Activated gamma-delta T cell treated with anti-CD3 and anti-CD28 coated beads, Interleukin-2, amount 50 U/mL, for 16 hours (primary cell): ENCODE results near the gene SH3TC1.

Experiments used
- DNase-seq: peaks from one replicate; pipeline ENCODE4 v3.0.0-alpha.2; 2020; ENCODE audit warnings: low read depth

SH3TC1 gene

GRCh38 chr4:8262637-8263322 is 63.7 kb downstream of the SH3TC1 start:
- no peak for DNase-seq

DNA sequence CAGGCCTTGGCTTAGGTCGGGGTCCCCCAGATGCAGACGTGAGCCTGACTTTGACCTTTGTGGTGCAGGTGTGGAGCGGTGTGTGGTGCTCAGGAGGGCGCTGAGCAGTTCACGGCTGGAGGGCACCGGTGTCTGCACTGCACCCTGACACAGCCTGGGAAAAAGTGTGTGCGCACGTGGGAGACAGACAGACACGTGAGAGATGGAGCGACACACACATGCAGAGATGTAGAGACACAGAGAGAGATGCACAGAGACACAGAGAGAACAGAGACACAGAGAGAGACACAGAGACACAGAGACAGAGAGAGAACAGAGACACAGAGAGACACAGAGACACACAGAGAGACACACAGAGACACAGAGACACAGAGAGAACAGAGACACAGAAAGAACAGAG is 64.3 kb downstream of the SH3TC1 start:
- no peak for DNase-seq

GRCh38 chr4:8264106-8264505 is 65.0 kb downstream of the SH3TC1 start:
- no peak for DNase-seq

GRCh38 chr4:8265171-8265929 is 66.3 kb downstream of the SH3TC1 start:
- DNase-seq: no peak

DNA sequence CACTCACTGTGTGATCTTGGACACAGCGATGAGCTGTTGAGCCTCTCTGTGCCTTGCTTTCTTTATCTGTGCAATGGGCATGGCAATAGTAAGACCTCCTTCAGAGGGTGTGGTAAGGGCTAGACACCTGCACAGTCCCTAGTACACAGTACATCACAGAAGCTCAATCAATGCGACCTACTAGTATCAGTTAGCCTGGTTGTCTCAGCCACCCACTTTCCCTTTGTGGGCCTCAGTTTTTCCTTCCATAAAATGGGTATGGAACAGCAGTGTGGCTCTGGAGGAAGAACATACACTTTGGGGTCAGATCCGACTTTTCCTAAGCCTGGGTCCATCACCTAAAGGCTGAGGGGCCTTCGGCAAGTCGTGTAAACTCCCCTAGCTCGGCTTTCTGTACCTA is 67.0 kb downstream of the SH3TC1 start:
- DNase-seq: no peak

DNA sequence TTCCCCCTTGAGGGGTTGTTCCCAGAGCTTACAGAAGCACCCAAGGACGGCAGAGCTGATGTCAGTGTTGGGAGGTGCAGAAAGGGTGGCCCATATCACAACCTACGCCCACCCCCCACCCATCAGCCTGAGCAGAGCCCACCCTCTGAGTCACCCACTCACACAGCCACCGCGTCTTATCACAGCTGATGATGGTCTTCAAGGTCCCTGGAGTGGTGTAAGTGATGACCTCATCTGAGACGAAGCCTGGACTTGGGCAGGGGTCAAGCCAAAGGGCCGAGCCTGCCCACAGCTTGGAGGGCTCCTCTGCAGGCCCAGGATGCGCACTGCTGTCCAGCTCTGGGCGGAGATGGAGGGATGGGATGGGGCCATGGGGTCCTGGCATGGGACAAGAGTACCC is 67.4 kb downstream of the SH3TC1 start:
- DNase-seq: no peak

GRCh38 chr4:8267077-8267476 is 68.0 kb downstream of the SH3TC1 start:
- no peak for DNase-seq

GRCh38 chr4:8268211-8268610 is 69.1 kb downstream of the SH3TC1 start:
- no peak for DNase-seq

- no peak for DNase-seq
These were observed 69.9 kb downstream of the SH3TC1 start for GRCh38 chr4:8268901-8269534.

GRCh38 chr4:8269535-8270417 is 70.7 kb downstream of the SH3TC1 start, which contains the start of gene HTRA3:
Gene HTRA3 (plus strand): TSS chr4:8269754. CDS start chr4:8269969, 215 bp downstream.
- DNase-seq: no peak

DNA sequence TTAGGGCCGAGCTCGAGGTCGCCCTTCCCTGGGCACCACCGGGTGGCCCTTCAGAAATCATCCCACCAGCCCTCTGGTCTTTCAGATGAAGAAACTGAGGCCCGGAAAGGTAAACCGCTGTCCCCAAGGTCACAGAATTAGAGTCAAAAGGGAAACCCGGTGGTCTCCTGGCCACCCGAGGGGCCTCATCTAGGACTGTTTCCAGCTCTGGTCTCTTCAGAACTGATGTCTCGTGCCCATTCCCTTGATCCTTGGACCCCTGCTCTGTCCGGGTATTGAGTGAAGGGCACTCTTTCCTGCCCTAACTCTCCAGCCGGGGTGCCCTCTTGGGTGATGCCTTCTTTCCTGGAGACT is 71.3 kb downstream of the SH3TC1 start:
- DNase-seq: no peak

DNA sequence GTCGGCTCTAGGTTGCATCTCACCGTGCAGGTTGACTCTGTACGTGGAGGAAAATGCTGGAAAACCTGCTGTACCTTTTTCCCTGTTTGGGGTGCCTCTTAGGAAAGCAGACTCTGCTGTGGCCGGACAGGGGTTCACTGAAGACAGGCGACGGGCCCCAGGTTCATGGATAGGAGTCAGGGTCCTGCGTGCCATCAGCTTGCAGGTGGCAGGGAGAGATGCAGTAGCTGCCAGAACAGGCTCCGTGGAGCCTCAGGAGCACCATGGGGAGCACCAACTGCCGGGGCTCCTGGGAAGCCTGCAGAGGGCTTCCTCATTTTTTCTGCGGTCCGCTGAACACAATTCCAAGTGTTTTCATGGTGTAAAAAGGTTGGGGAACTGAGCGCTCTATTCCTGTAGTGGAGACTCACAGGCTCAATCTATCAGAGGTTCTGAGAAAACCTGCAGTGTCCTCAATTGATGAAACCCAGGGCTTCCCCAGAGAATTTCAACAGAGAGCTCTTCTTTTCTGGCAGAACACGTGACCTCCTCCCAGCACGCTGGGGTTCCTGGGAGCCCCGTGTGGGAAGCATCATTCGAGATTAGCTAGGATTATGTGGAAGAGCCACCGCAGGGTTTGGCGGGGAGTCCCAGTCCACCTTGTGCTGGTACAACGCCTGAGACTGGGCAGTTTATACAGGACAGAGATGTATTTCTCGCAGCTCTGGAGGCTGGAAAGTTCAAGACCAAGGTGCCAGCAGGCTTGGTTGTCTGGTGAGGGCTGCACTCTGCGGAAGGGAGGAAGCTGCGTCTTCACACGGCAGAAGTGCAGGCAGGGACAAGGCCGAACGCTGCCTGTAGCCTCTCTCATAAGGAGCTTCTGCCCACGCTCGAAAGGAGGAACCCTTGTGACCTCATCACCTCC is 72.1 kb downstream of the SH3TC1 start:
- no peak for DNase-seq

GRCh38 chr4:8271821-8272220 is 72.7 kb downstream of the SH3TC1 start:
- DNase-seq: no peak

DNA sequence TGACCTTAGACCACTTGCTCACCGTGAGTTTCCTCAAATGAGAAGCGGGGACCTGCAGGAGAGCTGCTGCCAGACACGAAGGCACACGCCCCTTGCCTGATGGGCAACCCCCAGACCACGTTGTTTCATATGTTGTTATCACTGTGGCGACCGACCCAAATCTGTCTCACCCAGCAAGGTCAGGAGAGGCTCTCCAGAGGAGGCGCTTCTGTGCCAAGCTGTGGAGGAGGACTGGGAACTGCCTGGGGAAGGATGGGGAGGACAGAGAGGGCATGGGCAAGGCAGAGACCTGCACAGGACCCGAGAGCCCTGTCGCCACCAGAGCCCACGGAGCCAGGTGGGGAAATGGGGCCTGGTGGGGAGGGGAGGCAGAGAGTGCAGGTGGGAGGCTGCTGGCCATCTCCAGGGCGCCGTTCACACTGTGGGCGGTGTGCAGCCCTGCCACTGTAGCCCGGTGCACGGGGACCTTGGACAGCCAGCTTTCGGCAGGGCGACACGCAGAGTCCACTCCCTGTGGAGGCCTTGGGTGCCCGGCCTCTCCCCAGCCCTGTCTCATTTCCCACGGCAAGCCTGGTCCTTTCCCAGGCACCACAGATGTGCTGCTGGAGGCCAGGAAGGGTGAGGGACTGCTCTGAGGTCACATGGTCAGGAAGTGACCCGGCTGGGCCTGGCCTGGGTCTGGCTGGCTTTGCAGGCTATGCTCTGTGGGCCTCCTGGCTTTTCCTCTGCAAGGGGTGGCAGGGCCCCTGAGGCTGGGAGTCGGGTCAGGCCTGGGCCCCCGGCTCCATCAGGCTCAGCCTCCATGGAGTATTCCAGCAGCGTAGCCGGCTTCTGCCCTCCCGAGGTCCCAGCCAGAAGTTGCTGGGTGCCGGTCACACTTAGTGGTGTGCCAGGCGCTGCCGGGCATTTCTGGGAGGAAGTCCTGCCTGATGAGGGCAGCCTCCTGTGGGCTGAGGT is 73.7 kb downstream of the SH3TC1 start:
- DNase-seq: no peak

DNA sequence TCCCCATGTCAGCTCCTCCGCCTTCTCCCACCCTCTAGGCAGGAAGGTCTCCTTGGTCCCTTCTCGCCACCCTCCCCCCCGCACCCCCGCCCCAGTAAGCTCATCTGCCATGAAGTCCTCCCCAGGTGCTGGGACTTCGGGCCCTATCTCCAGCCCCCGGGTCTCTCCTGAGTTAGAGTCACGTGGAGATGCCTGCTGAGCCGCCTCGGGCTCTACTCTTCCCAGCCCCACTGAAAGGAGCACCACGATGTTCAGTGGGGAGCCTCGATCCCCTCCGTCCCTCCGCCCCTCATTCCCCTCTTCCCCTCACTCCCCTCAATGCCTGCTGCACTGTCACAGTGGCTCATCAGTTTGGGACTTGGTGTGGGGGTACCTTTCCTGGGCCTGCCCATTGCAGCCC is 74.4 kb downstream of the SH3TC1 start:
- DNase-seq: no peak

DNA sequence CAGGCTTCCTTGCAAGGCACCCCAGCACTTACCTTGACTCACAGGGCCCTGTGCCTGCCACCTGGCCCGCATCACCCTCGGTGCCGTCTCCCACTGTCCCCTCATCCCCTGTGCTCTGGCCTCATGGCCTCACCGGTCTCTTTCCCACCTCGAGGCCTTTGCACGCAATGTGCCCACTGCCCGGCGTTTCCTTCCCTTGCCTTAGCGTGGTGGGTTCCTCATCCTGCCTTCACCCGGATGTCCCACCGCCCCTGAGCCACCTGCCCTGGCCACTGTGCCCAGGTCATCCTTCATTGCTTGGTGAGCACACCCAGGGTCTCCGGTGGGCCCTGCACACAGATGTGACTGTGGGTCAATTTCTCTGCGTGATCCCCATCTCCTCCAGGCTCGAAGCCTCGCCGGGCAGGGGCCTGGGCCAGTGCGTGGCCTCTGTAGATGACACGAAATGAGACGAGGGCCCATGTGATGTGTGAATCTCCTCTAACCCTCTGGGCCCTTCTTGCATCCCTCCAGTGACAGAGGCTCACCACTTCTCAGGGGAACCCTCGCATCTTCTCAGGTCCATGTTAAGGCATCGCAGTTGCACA is 75.1 kb downstream of the SH3TC1 start:
- no peak for DNase-seq

DNA sequence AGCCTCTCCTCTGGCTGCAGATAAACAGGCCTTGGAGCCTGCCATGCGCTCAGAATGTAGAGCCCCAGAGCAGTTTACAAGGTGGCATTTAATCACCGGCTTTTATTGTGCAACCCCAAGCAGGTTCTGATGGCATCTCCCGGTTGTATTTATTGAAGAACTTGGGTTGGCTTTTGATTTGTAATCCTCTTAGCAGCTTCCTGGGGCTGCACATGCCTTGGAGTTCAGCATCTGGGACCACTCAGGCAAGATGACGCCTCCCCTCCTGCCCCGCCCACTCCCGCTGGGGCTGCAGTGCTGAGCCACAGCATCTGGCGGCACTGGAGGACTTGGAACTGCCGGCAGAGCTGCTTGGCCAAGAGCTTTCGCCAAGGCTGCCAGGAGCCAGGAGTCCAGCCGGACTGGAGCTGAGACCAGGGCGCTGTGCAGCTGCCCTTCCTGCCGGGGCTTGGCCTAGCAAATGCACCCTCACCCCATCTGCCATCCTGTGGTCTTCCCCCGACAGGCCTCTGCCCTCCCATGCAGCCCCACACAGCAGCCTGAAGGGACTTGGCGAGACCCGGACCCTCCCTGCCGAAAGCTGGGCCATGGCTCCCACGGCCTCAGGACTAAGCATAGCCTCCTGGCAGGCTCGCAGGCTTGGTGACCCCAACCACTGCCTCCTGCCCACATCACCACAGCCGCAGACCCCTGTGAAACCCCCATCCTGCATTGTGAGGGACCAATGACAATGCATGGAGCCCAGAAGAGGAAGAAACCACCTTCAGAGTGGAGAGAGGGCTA is 75.9 kb downstream of the SH3TC1 start:
- no peak for DNase-seq

GRCh38 chr4:8275548-8275910 is 76.4 kb downstream of the SH3TC1 start:
- DNase-seq: no peak
